SK-N-SH (cell line): ENCODE measurements around the gene PRSS3. TPM values are rescaled to one million over a fixed set of nuclear protein-coding genes. Genes with fewer than 3 reads are reported as not detected.
"Not testable (repeated sequence)": the region's sequence is repeated elsewhere in the genome, so short reads cannot be mapped to it uniquely, and the experiment has no call there.

ENCODE experiments used
- CTCF ChIA-PET: fragments of 300-600, 350-600 bp; formaldehyde crosslinking; extraction: SDS; loops from one replicate; lab custom pipeline; 2021; lab: Yijun Ruan, JAX
- POLR2A ChIA-PET: fragments of 350-600 bp; sonication (Branson Sonifier 250); formaldehyde crosslinking; extraction: SDS; loops from one replicate; lab custom pipeline; 2020; ENCODE audit warnings: antibody characterized with exemption, inconsistent platforms; lab: Yijun Ruan, JAX
- DNase-seq: peaks from one replicate; pipeline ENCODE4 v3.0.0; 2012
- H2AFZ ChIP-seq: fragments of 200-600 bp; sonication (generic); 2 replicates; pipeline ENCODE4 v1.8.1; 2016; ENCODE audit warnings: antibody characterized with exemption, mild to moderate bottlenecking, low read depth
- H3F3A ChIP-seq: fragments of 200-600 bp; sonication (generic); replicated peaks from 2 replicates; pipeline ENCODE3; 2016; ENCODE audit warnings: antibody characterized with exemption, mild to moderate bottlenecking; ENCODE audit not compliant: insufficient read depth
- H3K27ac ChIP-seq, 2 experiments: fragments of 200-500 bp in 1 of 2; fragments of 200-600 bp in 1 of 2; sonication (Bioruptor generic) in 1 of 2; sonication (generic), shearing (Covaris generic) in 1 of 2; 2 replicates each; pipeline versions ENCODE4 v1.5.1 to v1.6.1; 2014 to 2016; ENCODE audit warnings: low read depth in 2 of 2, inconsistent platforms in 1 of 2, low read length in 1 of 2, mild to moderate bottlenecking in 1 of 2, mixed read lengths in 1 of 2
- H3K27me3 ChIP-seq: fragments of 200-600 bp; sonication (generic), shearing (Covaris generic); 2 replicates; pipeline ENCODE4 v1.6.1; 2016; ENCODE audit warnings: mixed run types; ENCODE audit not compliant: insufficient read depth
- H3K36me3 ChIP-seq, 2 experiments: fragments of 200-500 bp in 1 of 2; fragments of 200-600 bp in 1 of 2; sonication (Bioruptor generic) in 1 of 2; sonication (generic) in 1 of 2; replicated peaks in 1 of 2; 2 replicates each; pipeline versions ENCODE3 to v1.5.1; 2014 to 2016; ENCODE audit warnings: low read length in 1 of 2, mild to moderate bottlenecking in 1 of 2; ENCODE audit not compliant: insufficient read depth in 2 of 2, control insufficient read depth in 1 of 2
- H3K4me1 ChIP-seq, 2 experiments: fragments of 200-500 bp in 1 of 2; fragments of 200-600 bp in 1 of 2; sonication (Bioruptor generic) in 1 of 2; sonication (generic), shearing (Covaris generic) in 1 of 2; 2 replicates each; pipeline versions ENCODE4 v1.5.1 to v1.6.1; 2014 to 2016; ENCODE audit warnings: low read depth in 1 of 2, low read length in 1 of 2, mixed run types in 1 of 2; ENCODE audit not compliant: insufficient read depth in 2 of 2, control insufficient read depth in 1 of 2
- H3K4me2 ChIP-seq: fragments of 200-600 bp; sonication (generic), shearing (Covaris generic); 2 replicates; pipeline ENCODE4 v1.6.1; 2017; ENCODE audit warnings: mixed run types
- H3K4me3 ChIP-seq, 2 experiments: fragments of 200-500 bp in 1 of 2; fragments of 200-600 bp in 1 of 2; sonication (Bioruptor generic) in 1 of 2; sonication (generic), shearing (Covaris generic) in 1 of 2; 2 replicates each; pipeline versions ENCODE4 v1.5.1 to v1.8.1; 2014 to 2016; ENCODE audit warnings: low read depth in 2 of 2, inconsistent platforms in 1 of 2, low read length in 1 of 2, mild to moderate bottlenecking in 1 of 2, mixed read lengths in 1 of 2, moderate library complexity in 1 of 2
- H3K79me2 ChIP-seq: fragments of 200-600 bp; sonication (generic); 2 replicates; pipeline ENCODE4 v1.8.1; 2017; ENCODE audit warnings: mild to moderate bottlenecking; ENCODE audit not compliant: insufficient read depth
- H3K9ac ChIP-seq: fragments of 200-600 bp; sonication (generic); 2 replicates; pipeline ENCODE4 v1.6.1; 2017; ENCODE audit warnings: mixed run types
- H3K9me2 ChIP-seq: fragments of 200-600 bp; sonication (generic); 2 replicates; pipeline ENCODE4 v1.6.1; 2017; ENCODE audit warnings: mixed run types
- H3K9me3 ChIP-seq: fragments of 200-600 bp; sonication (generic); 2 replicates; pipeline ENCODE4 v1.6.1; 2017; ENCODE audit warnings: mixed run types, mild to moderate bottlenecking, moderate library complexity
- H4K20me1 ChIP-seq: fragments of 200-600 bp; sonication (generic); 2 replicates; pipeline ENCODE4 v1.6.1; 2017; ENCODE audit warnings: mild to moderate bottlenecking, mixed run types; ENCODE audit not compliant: insufficient read depth
- GABPA ChIP-seq: IDR thresholded peaks from 2 replicates; pipeline ENCODE4 v1.4.0; 2012; ENCODE audit warnings: low read depth, mild to moderate bottlenecking
- JUND ChIP-seq: IDR thresholded peaks from 2 replicates; pipeline ENCODE4 v1.4.0; 2012
- NFIC ChIP-seq: IDR thresholded peaks from 2 replicates; pipeline ENCODE4 v1.4.0; 2012; ENCODE audit warnings: borderline replicate concordance
- POLR2AphosphoS5 ChIP-seq: IDR thresholded peaks from 2 replicates; pipeline ENCODE4 v1.6.1; 2012; ENCODE audit warnings: low read depth, low read length
- RAD21 ChIP-seq: IDR thresholded peaks from 2 replicates; pipeline ENCODE4 v1.6.1; 2012; ENCODE audit warnings: mild to moderate bottlenecking, low read length
- TCF12 ChIP-seq: IDR thresholded peaks from 2 replicates; pipeline ENCODE4 v1.4.0; 2012
- USF1 ChIP-seq: IDR thresholded peaks from 2 replicates; pipeline ENCODE4 v1.4.0; 2012; ENCODE audit warnings: low read depth, borderline replicate concordance
- YY1 ChIP-seq: IDR thresholded peaks from 2 replicates; pipeline ENCODE4 v1.4.0; 2012; ENCODE audit warnings: low read depth, mild to moderate bottlenecking
- WGBS: methylation state at CpG from one replicate; pipeline ENCODE4 v1.1.6; 2017; ENCODE audit warnings: low lambda C conversion rate; 5-methylcytosine and 5-hydroxymethylcytosine counted together
- polyA plus RNA-seq, 3 experiments: library from polyadenylated mRNA; depleted of rRNA; stranded (reverse); fragments of >200 nt; gene quantifications; 2 replicates each; pipeline ENCODE4 v1.2.3, GENCODE V29; 2012

Gene PRSS3
- polyA plus RNA-seq, 1 of the 3 experiments (the other 2 are of a cell fraction), result 4.7 TPM

GRCh38 chr9:33789429-33789828 lies 5.9 kb upstream of the PRSS3 start:
- H4K20me1 ChIP-seq, H3K36me3 ChIP-seq, POLR2A ChIA-PET, H3K4me1 ChIP-seq, H3K4me2 ChIP-seq, H3K9me2 ChIP-seq, H3K27ac ChIP-seq, H3K27me3 ChIP-seq, H3K9me3 ChIP-seq, H2AFZ ChIP-seq, H3K79me2 ChIP-seq, H3K4me3 ChIP-seq, H3F3A ChIP-seq, DNase-seq, H3K9ac ChIP-seq: not testable (repeated sequence)
- CTCF ChIA-PET, result interaction anchor here (1.0 to 5.3 kb wide), 3 partner anchors 11 to 67 kb away, joined by 3 to 29 read pairs (median 23); no protein-coding TSS in a partner anchor
- 96% methylated on average over 2 of the region's 2 CpGs for WGBS

DNA sequence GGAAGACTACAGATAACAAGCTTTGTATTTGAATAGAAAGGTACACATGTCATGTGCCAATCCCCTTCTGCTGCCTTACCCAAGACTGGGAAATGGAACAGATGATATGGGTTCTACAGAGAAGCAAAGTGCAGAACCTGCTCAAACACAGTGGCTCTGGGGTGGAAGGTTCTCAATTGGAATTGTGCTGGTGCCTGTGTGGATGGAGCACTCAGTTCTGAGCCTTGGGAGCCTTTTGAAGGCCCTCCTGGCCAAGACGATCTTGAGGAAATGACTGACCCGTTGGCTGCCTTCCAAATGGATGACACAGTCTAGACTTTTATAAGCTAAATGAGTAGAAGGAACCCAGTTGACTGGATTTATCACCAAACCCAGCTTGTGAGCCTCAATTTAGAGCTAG lies 4.2 kb upstream of the PRSS3 start:
- H3K4me1 ChIP-seq, result no peaks in the 10 kb centered on the region; a peak in 2 of 4 replicates
- no peaks in the 10 kb centered on the region for H3K9me3 ChIP-seq
- H4K20me1 ChIP-seq, result no peaks in the 10 kb centered on the region
- H3K4me2 ChIP-seq, result no peak overlapping the region
- no peak overlapping the region for H3K27ac ChIP-seq
- TF ChIP-seq USF1 (no peak), YY1 (no peak), GABPA (no peak), TCF12 (no peak), RAD21 (no peak), NFIC (peak; percentile 59; the same call in 1 of the 2 replicates), JUND (no peak), POLR2AphosphoS5 (no peak)
- WGBS, result 10% methylated on average over 2 of the region's 2 CpGs
- no peaks in the 10 kb centered on the region for H3F3A ChIP-seq
- H3K4me3 ChIP-seq, result no peak overlapping the region
- no peak for DNase-seq
- H3K79me2 ChIP-seq, result no peaks in the 10 kb centered on the region
- H3K27me3 ChIP-seq, result no peaks in the 10 kb centered on the region
- ChIA-PET CTCF (interaction anchor here (1.1 to 5.3 kb wide), 3 partner anchors 8 to 23 kb away, joined by 3 to 29 read pairs (median 23); no protein-coding TSS in a partner anchor), POLR2A (no interaction called here)
- no peaks in the 10 kb centered on the region for H3K9me2 ChIP-seq
- no peaks in the 10 kb centered on the region for H3K36me3 ChIP-seq
- no peak overlapping the region for H2AFZ ChIP-seq
- H3K9ac ChIP-seq, result no peak overlapping the region

DNA sequence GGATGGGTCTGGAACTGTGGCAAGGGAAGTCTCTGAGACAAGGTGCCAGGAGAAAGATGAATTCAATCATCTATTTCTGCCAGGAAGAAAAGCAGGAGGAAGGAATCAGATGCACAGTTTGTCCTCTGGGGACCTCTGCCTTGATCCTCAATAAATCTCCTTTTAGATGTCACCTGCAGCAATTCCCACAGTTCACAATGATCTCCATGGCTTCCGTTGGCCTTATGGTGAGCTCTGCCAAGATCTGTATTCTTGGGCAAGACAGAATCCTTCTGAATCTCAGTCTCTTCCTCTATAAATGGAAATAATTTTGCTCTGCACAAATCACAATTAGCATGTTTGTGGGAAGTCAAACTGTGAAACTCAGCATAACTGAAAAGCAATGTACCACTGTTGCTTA lies 1.9 kb upstream of the PRSS3 start:
- H3K36me3 ChIP-seq, H4K20me1 ChIP-seq, H3K9me3 ChIP-seq, H3K9ac ChIP-seq, H3K27me3 ChIP-seq, H2AFZ ChIP-seq, H3K4me3 ChIP-seq, H3K27ac ChIP-seq, H3K4me1 ChIP-seq, POLR2A ChIA-PET, H3K4me2 ChIP-seq, H3K9me2 ChIP-seq, DNase-seq, H3K79me2 ChIP-seq, H3F3A ChIP-seq: not testable (repeated sequence)
- 75% methylated on average over 1 of the region's 1 CpG for WGBS
- CTCF ChIA-PET, result interaction anchor here (0.7 to 1.2 kb wide), 4 partner anchors 14 to 72 kb away, joined by 3 to 6 read pairs (median 4); no protein-coding TSS in a partner anchor
